Osteoblast (primary cell): ENCODE measurements around the gene CNTROB. TPM values are rescaled to one million over a fixed set of nuclear protein-coding genes. Genes with fewer than 3 reads are reported as not detected.

Source experiments
- DNase-seq: peaks from one replicate; pipeline ENCODE4 v3.0.0; 2011; ENCODE audit warnings: low spot score, mixed read lengths; ENCODE audit not compliant: insufficient read length; ENCODE audit errors: missing footprints
- H2AFZ ChIP-seq: 2 replicates; pipeline ENCODE4 v1.6.0; 2011; ENCODE audit warnings: mild to moderate bottlenecking, low read length
- H3K27ac ChIP-seq: 2 replicates; pipeline ENCODE4 v1.5.1; 2011; ENCODE audit warnings: mild to moderate bottlenecking, low read depth, low read length, moderate library complexity
- H3K27me3 ChIP-seq: 2 replicates; pipeline ENCODE4 v1.6.0; 2012; ENCODE audit warnings: mild to moderate bottlenecking, control low read depth, inconsistent platforms, low read length, moderate library complexity; ENCODE audit not compliant: insufficient read depth
- H3K36me3 ChIP-seq: 2 replicates; pipeline ENCODE4 v1.5.1; 2011; ENCODE audit warnings: mild to moderate bottlenecking, low read length, control low read depth, moderate library complexity; ENCODE audit not compliant: insufficient read depth
- H3K4me1 ChIP-seq: 2 replicates; pipeline ENCODE4 v1.5.1; 2011; ENCODE audit warnings: mild to moderate bottlenecking, low read length, control low read depth, moderate library complexity; ENCODE audit not compliant: insufficient read depth
- H3K4me2 ChIP-seq: 2 replicates; pipeline ENCODE4 v1.6.0; 2011; ENCODE audit warnings: mild to moderate bottlenecking, low read length; ENCODE audit not compliant: insufficient read depth
- H3K4me3 ChIP-seq: fragments of 200-600 bp; sonication (generic); 3 replicates; pipeline ENCODE4 v1.5.1; 2012; ENCODE audit warnings: mild to moderate bottlenecking, low read length, inconsistent platforms; ENCODE audit not compliant: insufficient read depth
- H3K79me2 ChIP-seq: 2 replicates; pipeline ENCODE4 v1.6.0; 2012; ENCODE audit warnings: mild to moderate bottlenecking, low read length, control low read depth, inconsistent platforms; ENCODE audit not compliant: insufficient read depth
- H3K9me3 ChIP-seq: 2 replicates; pipeline ENCODE4 v1.5.1; 2011; ENCODE audit warnings: low read depth, low read length, control low read depth
- H4K20me1 ChIP-seq: 2 replicates; pipeline ENCODE4 v1.6.0; 2012; ENCODE audit warnings: mild to moderate bottlenecking, low read length, control low read depth; ENCODE audit not compliant: insufficient read depth
- CTCF ChIP-seq: IDR thresholded peaks from 2 replicates; pipeline ENCODE4 v1.5.1; 2011; ENCODE audit warnings: mild to moderate bottlenecking, low read depth, low read length, moderate library complexity; ENCODE audit errors: extremely low read depth
- total RNA-seq: library from RNA; depleted of rRNA; stranded (reverse); fragments of >200 nt; gene quantifications from 2 replicates; pipeline ENCODE4 v1.2.3, GENCODE V29; 2012

CNTROB gene
- total RNA-seq, result 20.6 and 21.5 TPM in 2 replicates

- peaks cover 32% of the 10 kb centered on the region for H3K4me1 ChIP-seq
- H3K4me3 ChIP-seq, result peak within 1 kb of the TSS; percentile 99
- DNase-seq, result peak; percentile 100
- H2AFZ ChIP-seq, result peak within 1 kb of the TSS; percentile 100
- no peaks in the 10 kb centered on the region for H3K9me3 ChIP-seq
- no peak for TF ChIP-seq CTCF
- peaks cover 54% of the 10 kb centered on the region for H3K79me2 ChIP-seq
- no peaks in the 10 kb centered on the region for H3K27me3 ChIP-seq
- H4K20me1 ChIP-seq, result peaks cover 2% of the 10 kb centered on the region
- peak within 1 kb of the TSS; percentile 99 for H3K4me2 ChIP-seq
- peak within 1 kb of the TSS; percentile 89 for H3K27ac ChIP-seq
- peaks cover 21% of the 10 kb centered on the region for H3K36me3 ChIP-seq
Measured at GRCh38 chr17:7931709-7932482, at the start of gene CNTROB, which contains the start of gene TRAPPC1. CNTROB (plus strand) TSS chr17:7932206; CDS start chr17:7933080, 874 bp downstream. TRAPPC1 (minus strand) TSS chr17:7931946; CDS start chr17:7931829, 117 bp downstream.

GRCh38 chr17:7882629-7883028, 49.4 kb upstream of the CNTROB start:
- no peaks in the 10 kb centered on the region for H3K27me3 ChIP-seq
- peak overlapping the region; percentile 68 for H3K27ac ChIP-seq
- no peaks in the 10 kb centered on the region for H4K20me1 ChIP-seq
- no peak overlapping the region for H3K4me3 ChIP-seq
- no peak for DNase-seq
- H3K9me3 ChIP-seq, result no peaks in the 10 kb centered on the region
- no peak for TF ChIP-seq CTCF
- no peak overlapping the region for H3K4me2 ChIP-seq
- peaks cover 21% of the 10 kb centered on the region for H3K4me1 ChIP-seq
- peaks cover 9% of the 10 kb centered on the region for H3K79me2 ChIP-seq
- no peak overlapping the region for H2AFZ ChIP-seq
- H3K36me3 ChIP-seq, result peaks cover 38% of the 10 kb centered on the region

GRCh38 chr17:7883781-7884386, 48.1 kb upstream of the CNTROB start:
- Histone ChIP-seq H3K4me1 (peaks cover 33% of the 10 kb centered on the region), H4K20me1 (peaks cover 9% of the 10 kb centered on the region), H2AFZ (peak overlapping the region; percentile 62), H3K27me3 (no peaks in the 10 kb centered on the region), H3K36me3 (peaks cover 33% of the 10 kb centered on the region), H3K9me3 (no peaks in the 10 kb centered on the region), H3K4me2 (peak overlapping the region; percentile 90), H3K79me2 (peaks cover 18% of the 10 kb centered on the region), H3K4me3 (peak overlapping the region; percentile 64), H3K27ac (peak overlapping the region; percentile 68)
- no peak for TF ChIP-seq CTCF
- DNase-seq, result peak; percentile 88
